AG09319 (cell line): Measurements from ENCODE around the gene GOLGA6C.
"Not testable (repeated sequence)": the region's sequence is repeated elsewhere in the genome, so short reads cannot be mapped to it uniquely, and the experiment has no call there.

Experiments used
- DNase-seq: peaks from one replicate; pipeline ENCODE4 v3.0.0-alpha.2; 2010; ENCODE audit warnings: low read depth; ENCODE audit errors: extremely low read depth
- CTCF ChIP-seq: IDR thresholded peaks from 2 replicates; pipeline ENCODE4 v1.5.1; 2011; ENCODE audit warnings: low read depth, mild to moderate bottlenecking, inconsistent platforms, low read length, moderate library complexity

The GOLGA6C gene

GRCh38 chr15:75213768-75214221 lies 44.3 kb upstream of the GOLGA6C start:
- no peak for DNase-seq

GRCh38 chr15:75214293-75215096 lies 43.6 kb upstream of the GOLGA6C start:
- no peak for DNase-seq

More at GRCh38 chr15:75213768-75214221, 44.3 kb upstream of the GOLGA6C start:
- TF ChIP-seq CTCF: no peak

GRCh38 chr15:75215107-75216004 lies 42.8 kb upstream of the GOLGA6C start:
- DNase-seq: no peak
- TF ChIP-seq CTCF: no peak

More at GRCh38 chr15:75214293-75215096, 43.6 kb upstream of the GOLGA6C start:
- no peak for TF ChIP-seq CTCF

- no peak for TF ChIP-seq CTCF
Observed at GRCh38 chr15:75217012-75217411, 41.1 kb upstream of the GOLGA6C start.

GRCh38 chr15:75217574-75217973 lies 40.6 kb upstream of the GOLGA6C start:
- not testable (repeated sequence) for DNase-seq

More at GRCh38 chr15:75217012-75217411, 41.1 kb upstream of the GOLGA6C start:
- DNase-seq: no peak

GRCh38 chr15:75219507-75219929 lies 38.6 kb upstream of the GOLGA6C start:
- DNase-seq: not testable (repeated sequence)

- no peak for DNase-seq
- no peak for TF ChIP-seq CTCF
Observed at GRCh38 chr15:75223688-75224087, 34.4 kb upstream of the GOLGA6C start.

GRCh38 chr15:75224281-75224680 lies 33.9 kb upstream of the GOLGA6C start:
- DNase-seq: no peak
- TF ChIP-seq CTCF: no peak

- not testable (repeated sequence) for DNase-seq
Observed at GRCh38 chr15:75225102-75225836, 32.9 kb upstream of the GOLGA6C start.
